Fibroblast of pulmonary artery (primary cell): ENCODE measurements around the gene BDKRB1.

Experiments used
- DNase-seq: peaks from one replicate; pipeline ENCODE4 v3.0.0-alpha.2; 2010; ENCODE audit warnings: low read depth
- H3K4me3 ChIP-seq: replicated peaks from 2 replicates; pipeline ENCODE4 v1.5.1; 2011; ENCODE audit warnings: low read depth, mild to moderate bottlenecking, control low read depth, low read length, moderate library complexity
- TF ChIP-seq, protein P1 (sequence below): IDR thresholded peaks from 2 replicates; pipeline ENCODE4 v1.5.1; 2011; ENCODE audit warnings: mild to moderate bottlenecking, control low read depth, low read length, inconsistent platforms; ENCODE audit errors: missing control alignments

The BDKRB1 gene

DNA sequence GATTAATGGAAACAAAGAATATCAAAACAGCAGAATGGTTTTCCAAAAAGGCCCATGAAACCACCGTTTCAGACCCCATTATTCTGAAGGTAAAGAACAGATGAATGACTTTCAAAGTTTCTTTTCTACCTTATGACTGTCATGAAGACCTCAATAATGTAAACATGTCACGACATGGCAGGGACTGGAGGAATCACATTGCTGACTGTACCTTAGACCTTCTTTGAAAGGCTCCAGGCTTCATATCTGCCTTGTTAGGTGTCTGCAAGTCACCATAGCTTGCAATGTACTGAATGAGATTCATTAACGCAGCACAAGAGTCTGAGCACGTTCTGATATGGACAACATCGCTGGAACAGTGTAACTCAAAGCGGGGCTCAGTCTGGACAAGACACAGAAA is 54.9 kb downstream of the BDKRB1 start:
- H3K4me3 ChIP-seq = no peak overlapping the region

More for the DNA sequence above, 54.9 kb downstream of the BDKRB1 start:
- DNase-seq = no peak
- TF ChIP-seq, protein P1, sequence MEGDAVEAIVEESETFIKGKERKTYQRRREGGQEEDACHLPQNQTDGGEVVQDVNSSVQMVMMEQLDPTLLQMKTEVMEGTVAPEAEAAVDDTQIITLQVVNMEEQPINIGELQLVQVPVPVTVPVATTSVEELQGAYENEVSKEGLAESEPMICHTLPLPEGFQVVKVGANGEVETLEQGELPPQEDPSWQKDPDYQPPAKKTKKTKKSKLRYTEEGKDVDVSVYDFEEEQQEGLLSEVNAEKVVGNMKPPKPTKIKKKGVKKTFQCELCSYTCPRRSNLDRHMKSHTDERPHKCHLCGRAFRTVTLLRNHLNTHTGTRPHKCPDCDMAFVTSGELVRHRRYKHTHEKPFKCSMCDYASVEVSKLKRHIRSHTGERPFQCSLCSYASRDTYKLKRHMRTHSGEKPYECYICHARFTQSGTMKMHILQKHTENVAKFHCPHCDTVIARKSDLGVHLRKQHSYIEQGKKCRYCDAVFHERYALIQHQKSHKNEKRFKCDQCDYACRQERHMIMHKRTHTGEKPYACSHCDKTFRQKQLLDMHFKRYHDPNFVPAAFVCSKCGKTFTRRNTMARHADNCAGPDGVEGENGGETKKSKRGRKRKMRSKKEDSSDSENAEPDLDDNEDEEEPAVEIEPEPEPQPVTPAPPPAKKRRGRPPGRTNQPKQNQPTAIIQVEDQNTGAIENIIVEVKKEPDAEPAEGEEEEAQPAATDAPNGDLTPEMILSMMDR = no peak
